ENCODE measurements around the gene MYO1G. TPM values are rescaled to one million over a fixed set of nuclear protein-coding genes. Genes with fewer than 3 reads are reported as not detected.

The MYO1G gene
- total RNA-seq, 4 donors from 2014 or later, result 0.82 to 7.8 (median 2.8) TPM

GRCh38 chr7:44971902-44972441 lies 6.8 kb downstream of the MYO1G start:
- TF ChIP-seq CTCF (IDR thresholded peaks at IDR 0.05; ENCODE audit: low read depth), result no peak

GRCh38 chr7:44971188-44971901 lies 7.5 kb downstream of the MYO1G start:
- no peak for TF ChIP-seq CTCF (IDR thresholded peaks at IDR 0.05; ENCODE audit: low read depth)

GRCh38 chr7:44970523-44971051 lies 8.2 kb downstream of the MYO1G start:
- TF ChIP-seq CTCF (IDR thresholded peaks at IDR 0.05; ENCODE audit: low read depth), result no peak

- TF ChIP-seq CTCF (IDR thresholded peaks at IDR 0.05; ENCODE audit: low read depth), result no peak
These were observed 8.9 kb downstream of the MYO1G start for GRCh38 chr7:44969701-44970522.

GRCh38 chr7:44969049-44969700 lies 9.6 kb downstream of the MYO1G start:
- no peak for TF ChIP-seq CTCF (IDR thresholded peaks at IDR 0.05; ENCODE audit: low read depth)

- no peak for TF ChIP-seq CTCF (IDR thresholded peaks at IDR 0.05; ENCODE audit: low read depth)
These were observed 11.0 kb downstream of the MYO1G start for GRCh38 chr7:44967571-44968446.

All from subcutaneous adipose tissue (tissue), 4 donors.